Measurements from ENCODE around the gene C1orf56. TPM values are rescaled to one million over a fixed set of nuclear protein-coding genes. Genes with fewer than 3 reads are reported as not detected.
A peak's percentile ranks its signal among the peaks of the same experiment; 100 is the strongest.

C1orf56 gene
- total and polyA plus RNA-seq, 2 of the 13 experiments (the other 11 are each of a cell fraction or from before 2014, with no cell fraction given): 1.5 to 3.2 TPM

DNA sequence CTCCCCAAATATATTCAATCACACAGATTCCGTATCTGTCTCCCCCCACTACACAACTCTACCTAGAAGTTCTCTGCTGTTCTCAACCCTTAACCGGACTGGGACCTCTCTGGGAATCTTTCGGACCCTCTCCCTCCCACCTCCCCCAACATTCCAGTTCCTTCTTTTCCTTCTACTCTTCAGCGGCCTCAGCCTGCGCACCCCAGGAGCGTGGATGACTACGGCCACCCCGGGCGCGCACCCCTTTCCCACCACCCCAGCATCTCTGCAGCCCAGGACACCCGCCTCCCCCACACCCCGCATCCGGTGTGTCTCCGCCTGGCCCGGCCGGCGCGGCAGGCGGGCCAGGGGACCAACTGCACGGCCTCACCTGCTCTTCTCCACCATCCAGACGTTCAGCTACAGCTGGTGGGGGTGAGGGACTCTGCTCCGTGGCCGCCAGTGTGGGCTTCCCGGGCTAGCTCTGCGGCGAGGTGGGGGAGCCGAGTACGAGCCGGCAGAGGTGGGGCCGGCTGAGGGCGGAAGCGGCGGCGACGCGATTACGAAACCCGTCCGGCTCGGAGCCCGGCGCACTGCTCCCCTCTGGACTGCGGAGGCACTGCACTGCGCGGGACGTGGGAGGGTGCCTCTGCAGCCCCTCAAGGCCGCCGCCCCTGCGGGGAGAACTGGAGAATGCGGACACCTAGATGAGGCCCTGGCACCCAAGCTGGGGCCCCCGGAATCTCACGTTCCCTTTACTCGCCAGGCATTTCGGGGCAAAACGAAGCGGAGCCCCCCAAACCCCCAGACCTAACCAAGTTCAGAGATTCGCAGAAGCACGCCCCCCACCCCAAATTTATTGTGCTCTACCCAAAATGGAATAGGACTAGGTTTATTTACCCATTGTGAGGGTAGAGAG, 11.8 kb downstream of the C1orf56 start, which contains the start of gene CDC42SE1 (continued):
- TF ChIP-seq POGZ (CRISPR knock-in tag; IDR thresholded peaks at IDR 0.05) (peak; percentile 74), MYNN (CRISPR knock-in tag; IDR thresholded peaks at IDR 0.05; ENCODE audit: low read depth) (peak; percentile 65; the same call in 1 of the 2 replicates), MTERF4 (CRISPR knock-in tag; IDR thresholded peaks at IDR 0.05) (no peak; the same call in 1 of the 2 replicates), ZNF746 (CRISPR knock-in tag; IDR thresholded peaks at IDR 0.05) (peak; percentile 49; the same call in 1 of the 2 replicates), AKAP8 (CRISPR knock-in tag; IDR thresholded peaks at IDR 0.05) (no peak), REPIN1 (CRISPR knock-in tag; IDR thresholded peaks at IDR 0.05; ENCODE audit: borderline replicate concordance, low read depth) (peak; percentile 19; the same call in 1 of the 2 replicates), SMAD1 (CRISPR knock-in tag; IDR thresholded peaks at IDR 0.05; ENCODE audit: borderline replicate concordance, low read depth) (peak; percentile 74; the same call in 1 of the 2 replicates), HOXD1 (CRISPR knock-in tag; IDR thresholded peaks at IDR 0.05) (0 out of 2 replicates have a peak, but pooled peaks have one; percentile 36), BCL3 (CRISPR knock-in tag; IDR thresholded peaks at IDR 0.05) (no peak; the same call in 1 of the 2 replicates), ZMYM3 (CRISPR knock-in tag; IDR thresholded peaks at IDR 0.05) (peak; percentile 80; the same call in 1 of the 2 replicates), BCL6 (CRISPR knock-in tag; IDR thresholded peaks at IDR 0.05) (peak; percentile 75), TGIF2 (CRISPR knock-in tag; IDR thresholded peaks at IDR 0.05) (peak; percentile 52; the same call in 1 of the 2 replicates), MAZ (IDR thresholded peaks at IDR 0.05; ENCODE audit: borderline replicate concordance, low read depth, low read length) (peak; percentile 27; the same call in 1 of the 2 replicates), MAZ (CRISPR knock-in tag; IDR thresholded peaks at IDR 0.05; ENCODE audit: low read depth) (peak; percentile 83), ZNF558 (CRISPR knock-in tag; IDR thresholded peaks at IDR 0.05; ENCODE audit: borderline replicate concordance) (peak; percentile 80; the same call in 1 of the 2 replicates), ATM (IDR thresholded peaks at IDR 0.05; ENCODE audit: borderline replicate concordance) (no peak)
- TF ChIP-seq, protein P1, sequence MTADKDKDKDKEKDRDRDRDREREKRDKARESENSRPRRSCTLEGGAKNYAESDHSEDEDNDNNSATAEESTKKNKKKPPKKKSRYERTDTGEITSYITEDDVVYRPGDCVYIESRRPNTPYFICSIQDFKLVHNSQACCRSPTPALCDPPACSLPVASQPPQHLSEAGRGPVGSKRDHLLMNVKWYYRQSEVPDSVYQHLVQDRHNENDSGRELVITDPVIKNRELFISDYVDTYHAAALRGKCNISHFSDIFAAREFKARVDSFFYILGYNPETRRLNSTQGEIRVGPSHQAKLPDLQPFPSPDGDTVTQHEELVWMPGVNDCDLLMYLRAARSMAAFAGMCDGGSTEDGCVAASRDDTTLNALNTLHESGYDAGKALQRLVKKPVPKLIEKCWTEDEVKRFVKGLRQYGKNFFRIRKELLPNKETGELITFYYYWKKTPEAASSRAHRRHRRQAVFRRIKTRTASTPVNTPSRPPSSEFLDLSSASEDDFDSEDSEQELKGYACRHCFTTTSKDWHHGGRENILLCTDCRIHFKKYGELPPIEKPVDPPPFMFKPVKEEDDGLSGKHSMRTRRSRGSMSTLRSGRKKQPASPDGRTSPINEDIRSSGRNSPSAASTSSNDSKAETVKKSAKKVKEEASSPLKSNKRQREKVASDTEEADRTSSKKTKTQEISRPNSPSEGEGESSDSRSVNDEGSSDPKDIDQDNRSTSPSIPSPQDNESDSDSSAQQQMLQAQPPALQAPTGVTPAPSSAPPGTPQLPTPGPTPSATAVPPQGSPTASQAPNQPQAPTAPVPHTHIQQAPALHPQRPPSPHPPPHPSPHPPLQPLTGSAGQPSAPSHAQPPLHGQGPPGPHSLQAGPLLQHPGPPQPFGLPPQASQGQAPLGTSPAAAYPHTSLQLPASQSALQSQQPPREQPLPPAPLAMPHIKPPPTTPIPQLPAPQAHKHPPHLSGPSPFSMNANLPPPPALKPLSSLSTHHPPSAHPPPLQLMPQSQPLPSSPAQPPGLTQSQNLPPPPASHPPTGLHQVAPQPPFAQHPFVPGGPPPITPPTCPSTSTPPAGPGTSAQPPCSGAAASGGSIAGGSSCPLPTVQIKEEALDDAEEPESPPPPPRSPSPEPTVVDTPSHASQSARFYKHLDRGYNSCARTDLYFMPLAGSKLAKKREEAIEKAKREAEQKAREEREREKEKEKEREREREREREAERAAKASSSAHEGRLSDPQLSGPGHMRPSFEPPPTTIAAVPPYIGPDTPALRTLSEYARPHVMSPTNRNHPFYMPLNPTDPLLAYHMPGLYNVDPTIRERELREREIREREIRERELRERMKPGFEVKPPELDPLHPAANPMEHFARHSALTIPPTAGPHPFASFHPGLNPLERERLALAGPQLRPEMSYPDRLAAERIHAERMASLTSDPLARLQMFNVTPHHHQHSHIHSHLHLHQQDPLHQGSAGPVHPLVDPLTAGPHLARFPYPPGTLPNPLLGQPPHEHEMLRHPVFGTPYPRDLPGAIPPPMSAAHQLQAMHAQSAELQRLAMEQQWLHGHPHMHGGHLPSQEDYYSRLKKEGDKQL (CRISPR knock-in tag; IDR thresholded peaks at IDR 0.05; ENCODE audit: low read depth): 0 out of 2 replicates have a peak, but pooled peaks have one; percentile 44
- TF ChIP-seq, protein P2, sequence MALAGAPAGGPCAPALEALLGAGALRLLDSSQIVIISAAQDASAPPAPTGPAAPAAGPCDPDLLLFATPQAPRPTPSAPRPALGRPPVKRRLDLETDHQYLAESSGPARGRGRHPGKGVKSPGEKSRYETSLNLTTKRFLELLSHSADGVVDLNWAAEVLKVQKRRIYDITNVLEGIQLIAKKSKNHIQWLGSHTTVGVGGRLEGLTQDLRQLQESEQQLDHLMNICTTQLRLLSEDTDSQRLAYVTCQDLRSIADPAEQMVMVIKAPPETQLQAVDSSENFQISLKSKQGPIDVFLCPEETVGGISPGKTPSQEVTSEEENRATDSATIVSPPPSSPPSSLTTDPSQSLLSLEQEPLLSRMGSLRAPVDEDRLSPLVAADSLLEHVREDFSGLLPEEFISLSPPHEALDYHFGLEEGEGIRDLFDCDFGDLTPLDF (CRISPR knock-in tag; IDR thresholded peaks at IDR 0.05): peak; percentile 33; the same call in 1 of the 2 replicates
